Fibroblast of mammary gland (primary cell): ENCODE measurements around the gene DCD.

ENCODE experiments used
- DNase-seq: peaks from one replicate; pipeline ENCODE4 v3.0.0-alpha.2; 2010; ENCODE audit warnings: low read depth
- H3K4me3 ChIP-seq: 2 replicates; pipeline ENCODE4 v1.5.1; 2011; ENCODE audit warnings: low read depth, mild to moderate bottlenecking, low read length, moderate library complexity; ENCODE audit not compliant: control insufficient read depth
- CTCF ChIP-seq: conservative IDR thresholded peaks from 2 replicates; pipeline ENCODE4 v1.5.1; 2011; ENCODE audit warnings: low read depth, low read length, inconsistent platforms; ENCODE audit not compliant: control insufficient read depth, insufficient read depth

DCD gene

GRCh38 chr12:54684636-54685630 is 36.8 kb upstream of the DCD start:
- no peak for DNase-seq
- no peak for TF ChIP-seq CTCF
- H3K4me3 ChIP-seq: no peak overlapping the region

GRCh38 chr12:54683398-54683797 is 35.2 kb upstream of the DCD start:
- no peak for TF ChIP-seq CTCF
- DNase-seq: no peak
- H3K4me3 ChIP-seq: no peak overlapping the region

- H3K4me3 ChIP-seq: no peak overlapping the region
- no peak for DNase-seq
- TF ChIP-seq CTCF: no peak
Measured at GRCh38 chr12:54682674-54683073, 34.5 kb upstream of the DCD start.

GRCh38 chr12:54680374-54680773 is 32.2 kb upstream of the DCD start:
- peak; percentile 50 for TF ChIP-seq CTCF
- DNase-seq: peak; percentile 20
- no peak overlapping the region for H3K4me3 ChIP-seq

- no peak for TF ChIP-seq CTCF
- no peak overlapping the region for H3K4me3 ChIP-seq
- no peak for DNase-seq
Measured at GRCh38 chr12:54678131-54678530, 30.0 kb upstream of the DCD start.

- TF ChIP-seq CTCF: no peak
- DNase-seq: no peak
- no peak overlapping the region for H3K4me3 ChIP-seq
Measured at GRCh38 chr12:54667945-54668344, 19.8 kb upstream of the DCD start.
